Uterus (tissue), 2 donors: ENCODE measurements around the gene CERS6.

Source experiments
- POLR2A ChIP-seq, 2 donors: fragments of 450-650 bp; IDR thresholded peaks; one replicate each; pipeline ENCODE4 v1.6.1; 2016; ENCODE audit warnings: antibody characterized with exemption in 2 of 2, mild to moderate bottlenecking in 1 of 2, moderate library complexity in 1 of 2
- TF ChIP-seq, protein P1 (sequence below), 4 experiments: fragments of 200-600 bp in 2 of 4; fragments of 450-650 bp in 2 of 4; sonication (generic) in 2 of 4; IDR thresholded peaks; one replicate each; pipeline ENCODE4 v1.5.1; 2016 to 2019; ENCODE audit warnings: antibody characterized with exemption in 4 of 4, mild to moderate bottlenecking in 2 of 4, moderate library complexity in 1 of 4

DNA sequence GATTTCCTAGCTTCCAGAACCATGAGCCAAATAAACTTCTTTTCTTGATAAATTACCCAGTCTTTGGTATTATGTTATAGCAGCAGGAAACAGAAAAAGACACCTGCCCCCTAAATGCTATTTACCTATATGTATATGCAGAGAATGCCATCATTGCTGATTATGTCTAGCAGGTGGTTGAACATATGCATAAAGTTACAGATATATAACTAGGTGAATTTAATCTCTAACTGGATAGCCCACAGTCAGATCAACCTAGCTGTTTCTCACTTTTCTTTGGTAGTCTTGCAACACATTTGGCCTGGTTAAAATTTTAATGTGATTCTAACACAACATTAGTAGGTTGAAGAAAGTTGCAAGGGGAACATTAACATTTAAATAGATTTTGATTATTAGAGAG is 7.1 kb upstream of the CERS6 start:
- TF ChIP-seq, protein P1, sequence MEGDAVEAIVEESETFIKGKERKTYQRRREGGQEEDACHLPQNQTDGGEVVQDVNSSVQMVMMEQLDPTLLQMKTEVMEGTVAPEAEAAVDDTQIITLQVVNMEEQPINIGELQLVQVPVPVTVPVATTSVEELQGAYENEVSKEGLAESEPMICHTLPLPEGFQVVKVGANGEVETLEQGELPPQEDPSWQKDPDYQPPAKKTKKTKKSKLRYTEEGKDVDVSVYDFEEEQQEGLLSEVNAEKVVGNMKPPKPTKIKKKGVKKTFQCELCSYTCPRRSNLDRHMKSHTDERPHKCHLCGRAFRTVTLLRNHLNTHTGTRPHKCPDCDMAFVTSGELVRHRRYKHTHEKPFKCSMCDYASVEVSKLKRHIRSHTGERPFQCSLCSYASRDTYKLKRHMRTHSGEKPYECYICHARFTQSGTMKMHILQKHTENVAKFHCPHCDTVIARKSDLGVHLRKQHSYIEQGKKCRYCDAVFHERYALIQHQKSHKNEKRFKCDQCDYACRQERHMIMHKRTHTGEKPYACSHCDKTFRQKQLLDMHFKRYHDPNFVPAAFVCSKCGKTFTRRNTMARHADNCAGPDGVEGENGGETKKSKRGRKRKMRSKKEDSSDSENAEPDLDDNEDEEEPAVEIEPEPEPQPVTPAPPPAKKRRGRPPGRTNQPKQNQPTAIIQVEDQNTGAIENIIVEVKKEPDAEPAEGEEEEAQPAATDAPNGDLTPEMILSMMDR (IDR thresholded peaks at IDR 0.05), result no peak
- TF ChIP-seq POLR2A (IDR thresholded peaks at IDR 0.05), result no peak
